ENCODE results near the gene ALG14.

Gene ALG14

GRCh38 chr1:94929351-94930217 is 143.2 kb downstream of the ALG14 start:
- no peak for DNase-seq (ENCODE audit: low read depth, low spot score)

- DNase-seq (ENCODE audit: low read depth, low spot score) = no peak
Measured at GRCh38 chr1:94928293-94928939, 144.3 kb downstream of the ALG14 start.

GRCh38 chr1:94927405-94928175 is 145.2 kb downstream of the ALG14 start:
- DNase-seq (ENCODE audit: low read depth, low spot score) = no peak

GRCh38 chr1:94926915-94927404 is 145.8 kb downstream of the ALG14 start, which contains the start of gene CNN3:
CNN3 (minus strand) TSS chr1:94927110; CDS start chr1:94926894, 216 bp downstream.
- DNase-seq (ENCODE audit: low read depth, low spot score) = peak; percentile 26

DNA sequence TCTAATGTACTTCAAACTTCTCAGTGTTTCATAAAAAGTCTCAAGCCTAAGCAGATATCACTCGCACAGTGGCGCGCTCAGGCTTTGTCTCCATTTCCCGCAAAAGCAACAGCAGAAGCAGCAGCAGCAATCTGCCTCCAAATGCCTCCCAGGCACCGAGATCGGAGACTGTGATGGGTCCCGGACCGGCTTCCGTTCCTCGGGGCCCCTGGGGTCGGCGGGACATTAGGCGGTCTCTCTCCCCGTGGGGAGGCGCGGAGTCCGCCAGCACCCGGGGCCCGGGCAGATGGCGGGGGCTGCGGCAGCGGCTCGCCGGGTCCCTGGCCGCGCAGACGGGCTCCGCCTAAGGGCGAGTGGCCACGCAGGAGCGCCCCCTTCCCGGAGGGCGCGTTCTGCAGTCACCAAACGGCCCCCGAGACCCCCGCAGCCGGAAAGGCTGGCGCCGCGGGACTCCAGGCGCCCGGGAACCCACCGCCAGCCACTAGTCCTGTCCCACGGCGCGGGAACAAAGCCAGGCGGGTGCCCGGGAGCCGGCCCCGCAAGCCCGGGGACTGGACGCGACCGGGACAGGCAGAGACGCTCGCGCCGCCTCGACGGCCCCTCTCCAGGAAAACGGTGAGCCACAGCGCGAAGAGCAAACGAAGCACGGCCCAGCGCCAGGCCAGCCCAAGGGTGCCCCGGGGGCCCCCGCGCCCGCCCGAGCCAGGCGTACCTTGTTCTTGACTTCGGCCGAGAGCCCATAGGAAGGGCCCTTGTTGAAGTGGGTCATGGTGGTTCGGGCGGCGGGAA is 146.4 kb downstream of the ALG14 start:
- no peak for DNase-seq (ENCODE audit: low read depth, low spot score)

DNA sequence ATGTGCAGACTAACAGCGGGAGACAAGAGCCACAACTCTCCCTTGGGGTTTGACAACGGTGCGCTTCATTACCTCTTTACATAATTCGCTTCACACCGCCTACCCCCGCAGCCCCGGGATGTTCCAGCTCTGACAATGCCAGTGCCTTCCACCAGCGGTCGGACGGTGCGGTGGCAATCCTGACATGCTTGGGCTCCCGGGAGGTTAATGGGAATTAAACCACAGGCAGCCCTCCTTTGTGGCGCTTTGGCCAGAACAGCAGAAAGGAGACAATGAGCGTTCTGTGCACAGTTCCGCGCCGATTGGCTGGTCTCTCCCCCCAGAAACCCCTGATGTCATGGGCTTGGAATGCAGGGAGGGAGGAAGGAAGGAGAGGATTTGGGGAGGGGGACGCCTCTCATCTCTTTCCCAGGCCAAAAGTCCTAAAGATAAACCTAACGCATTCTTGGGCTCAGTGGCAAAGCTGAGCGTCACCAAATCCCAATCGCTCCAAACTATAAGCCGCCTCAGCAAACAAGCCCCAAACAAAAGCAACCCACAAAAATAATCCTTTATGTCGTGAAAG is 147.1 kb downstream of the ALG14 start:
- no peak for DNase-seq (ENCODE audit: low read depth, low spot score)

- DNase-seq (ENCODE audit: low read depth, low spot score) = no peak
Measured at GRCh38 chr1:94925004-94925403, 147.7 kb downstream of the ALG14 start.
